ENCODE results near the gene OXNAD1. TPM values are rescaled to one million over a fixed set of nuclear protein-coding genes. Genes with fewer than 3 reads are reported as not detected.

The OXNAD1 gene
- total and polyA plus RNA-seq, 7 donors: 11.3 to 23.1 (median 14.4) TPM

- 89 to 90% methylated on average over 3 of the region's 3 CpGs for WGBS, 2 donors
Measured at GRCh38 chr3:16255326-16255725, 9.7 kb upstream of the OXNAD1 start.

DNA sequence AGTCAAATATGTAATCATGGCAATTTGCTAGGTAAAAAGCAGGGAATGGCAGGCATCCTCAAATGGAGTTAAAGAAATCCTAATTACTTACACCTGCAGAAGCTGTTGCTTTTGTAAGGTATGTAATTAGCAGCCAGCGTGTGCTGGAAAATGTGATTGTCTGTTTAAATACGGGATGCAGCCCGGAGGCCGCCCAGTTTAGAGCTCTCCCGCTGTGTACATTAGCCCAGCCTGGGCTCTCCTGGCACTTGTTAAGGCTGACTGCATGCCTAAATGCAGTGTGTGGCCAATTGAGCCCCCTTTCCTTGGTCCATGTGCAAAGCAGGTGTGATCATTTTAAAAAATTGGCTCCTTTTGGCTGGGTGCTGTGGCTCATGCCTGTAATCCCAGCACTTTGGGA, 9.3 kb upstream of the OXNAD1 start:
- Histone ChIP-seq H3K27ac (no peak overlapping the region), H3K4me3 (no peak overlapping the region), H3K27me3 (no peaks in the 10 kb centered on the region), H3K9me3 (no peaks in the 10 kb centered on the region), H3K36me3 (peaks cover 0 to 25% (median 6%) of the 10 kb centered on the region in 4 donors), H3K4me1 (peaks cover 0 to 6% (median 0%) of the 10 kb centered on the region in 4 donors)
- intact Hi-C loops (cut with DNase I): no loop called here
- no peak for TF ChIP-seq POLR2AphosphoS5 (IDR thresholded peaks at IDR 0.05)
- 90 to 92% methylated on average over 5 of the region's 5 CpGs for WGBS, 2 donors
- no peak for DNase-seq

More at GRCh38 chr3:16255326-16255725, 9.7 kb upstream of the OXNAD1 start:
- no peak for TF ChIP-seq EP300 (IDR thresholded peaks at IDR 0.05)
- TF ChIP-seq, protein P1, sequence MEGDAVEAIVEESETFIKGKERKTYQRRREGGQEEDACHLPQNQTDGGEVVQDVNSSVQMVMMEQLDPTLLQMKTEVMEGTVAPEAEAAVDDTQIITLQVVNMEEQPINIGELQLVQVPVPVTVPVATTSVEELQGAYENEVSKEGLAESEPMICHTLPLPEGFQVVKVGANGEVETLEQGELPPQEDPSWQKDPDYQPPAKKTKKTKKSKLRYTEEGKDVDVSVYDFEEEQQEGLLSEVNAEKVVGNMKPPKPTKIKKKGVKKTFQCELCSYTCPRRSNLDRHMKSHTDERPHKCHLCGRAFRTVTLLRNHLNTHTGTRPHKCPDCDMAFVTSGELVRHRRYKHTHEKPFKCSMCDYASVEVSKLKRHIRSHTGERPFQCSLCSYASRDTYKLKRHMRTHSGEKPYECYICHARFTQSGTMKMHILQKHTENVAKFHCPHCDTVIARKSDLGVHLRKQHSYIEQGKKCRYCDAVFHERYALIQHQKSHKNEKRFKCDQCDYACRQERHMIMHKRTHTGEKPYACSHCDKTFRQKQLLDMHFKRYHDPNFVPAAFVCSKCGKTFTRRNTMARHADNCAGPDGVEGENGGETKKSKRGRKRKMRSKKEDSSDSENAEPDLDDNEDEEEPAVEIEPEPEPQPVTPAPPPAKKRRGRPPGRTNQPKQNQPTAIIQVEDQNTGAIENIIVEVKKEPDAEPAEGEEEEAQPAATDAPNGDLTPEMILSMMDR (IDR thresholded peaks at IDR 0.05): no peak
- no peak for TF ChIP-seq POLR2A (IDR thresholded peaks at IDR 0.05)
- TF ChIP-seq POLR2AphosphoS5 (IDR thresholded peaks at IDR 0.05): no peak
- no peaks in the 10 kb centered on the region for H3K9me3 ChIP-seq
- no peak overlapping the region for H3K4me3 ChIP-seq
- peaks cover 0 to 21% (median 6%) of the 10 kb centered on the region in 4 donors for H3K36me3 ChIP-seq
- intact Hi-C loops (cut with DNase I): no loop called here
- H3K4me1 ChIP-seq: peaks cover 0 to 6% (median 0%) of the 10 kb centered on the region in 4 donors
- no peaks in the 10 kb centered on the region for H3K27me3 ChIP-seq
- H3K27ac ChIP-seq: no peak overlapping the region
- no peak for DNase-seq

DNA sequence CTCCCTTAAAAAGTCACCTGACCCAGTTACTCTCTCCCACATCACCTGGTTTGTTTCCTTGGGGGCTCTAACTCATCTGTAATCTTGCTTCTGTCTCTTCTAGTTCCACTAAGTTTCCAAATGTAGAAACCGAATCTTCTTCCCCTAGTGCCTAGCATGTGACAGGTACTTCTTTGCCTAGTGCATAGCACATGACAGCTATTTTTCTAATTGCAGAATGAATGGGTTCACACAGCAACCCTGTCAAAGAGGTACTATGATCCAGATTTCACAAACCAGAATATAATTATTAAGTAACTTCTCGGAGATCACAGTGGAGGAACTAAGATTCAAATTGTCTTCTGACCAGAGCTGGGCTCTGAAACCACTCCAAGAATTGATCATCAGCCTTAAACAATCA, 7.7 kb upstream of the OXNAD1 start:
- no peaks in the 10 kb centered on the region for H3K27me3 ChIP-seq
- no peak for TF ChIP-seq EP300 (IDR thresholded peaks at IDR 0.05)
- no peak for TF ChIP-seq POLR2AphosphoS5 (IDR thresholded peaks at IDR 0.05)
- TF ChIP-seq, protein P1 (IDR thresholded peaks at IDR 0.05): no peak
- TF ChIP-seq POLR2A (IDR thresholded peaks at IDR 0.05): no peak
- no peak overlapping the region for H3K27ac ChIP-seq
- H3K9me3 ChIP-seq: no peaks in the 10 kb centered on the region
- peaks cover 0 to 6% (median 0%) of the 10 kb centered on the region in 4 donors for H3K4me1 ChIP-seq
- peaks cover 0 to 32% (median 6%) of the 10 kb centered on the region in 4 donors for H3K36me3 ChIP-seq
- 87 to 90% methylated on average over 2 of the region's 2 CpGs for WGBS, 2 donors
- no peak overlapping the region for H3K4me3 ChIP-seq
- DNase-seq: no peak
- intact Hi-C loops (cut with DNase I): no loop called here

GRCh38 chr3:16258177-16258576, 6.8 kb upstream of the OXNAD1 start:
- Histone ChIP-seq H3K9me3 (no peaks in the 10 kb centered on the region), H3K27me3 (no peaks in the 10 kb centered on the region), H3K27ac (no peak overlapping the region), H3K4me3 (no peak overlapping the region), H3K36me3 (peaks cover 0 to 32% (median 6%) of the 10 kb centered on the region in 4 donors), H3K4me1 (peaks cover 0 to 12% (median 4%) of the 10 kb centered on the region in 4 donors)
- no peak for TF ChIP-seq EP300 (IDR thresholded peaks at IDR 0.05)
- intact Hi-C loops (cut with DNase I): no loop called here
- DNase-seq: no peak
- WGBS, 2 donors: 78 to 84% methylated on average over 5 of the region's 5 CpGs

GRCh38 chr3:16258866-16259265, 6.1 kb upstream of the OXNAD1 start:
- no peak for DNase-seq
- Histone ChIP-seq H3K4me3 (no peak overlapping the region), H3K36me3 (peaks cover 0 to 32% (median 6%) of the 10 kb centered on the region in 4 donors), H3K27me3 (no peaks in the 10 kb centered on the region), H3K9me3 (no peaks in the 10 kb centered on the region), H3K4me1 (peaks cover 0 to 19% (median 10%) of the 10 kb centered on the region in 4 donors), H3K27ac (no peak overlapping the region)
- 77 to 80% methylated on average over 1 of the region's 1 CpG for WGBS, 2 donors
- intact Hi-C loops (cut with DNase I): no loop called here
- no peak for TF ChIP-seq POLR2A (IDR thresholded peaks at IDR 0.05)
- TF ChIP-seq POLR2AphosphoS5 (IDR thresholded peaks at IDR 0.05): no peak
- TF ChIP-seq, protein P1 (IDR thresholded peaks at IDR 0.05): no peak
- TF ChIP-seq EP300 (IDR thresholded peaks at IDR 0.05): no peak

DNA sequence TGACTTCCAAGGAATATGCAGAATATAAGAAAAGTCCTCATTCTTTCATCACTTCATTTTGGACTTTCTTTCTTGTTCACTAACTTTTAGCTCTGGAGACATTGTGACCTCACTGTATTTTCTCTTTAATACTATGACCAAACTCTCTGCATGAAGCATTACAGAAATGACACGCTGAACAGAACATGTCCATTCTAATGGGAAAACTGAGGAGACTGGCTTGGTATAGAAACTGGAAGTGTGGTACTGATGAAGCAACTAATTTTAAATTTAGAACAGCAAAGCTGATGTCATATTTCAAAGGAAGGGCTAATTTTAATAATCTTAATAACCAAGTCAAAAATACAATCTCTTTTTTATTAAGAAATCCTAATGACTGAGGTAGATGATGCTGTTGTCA, 5.0 kb upstream of the OXNAD1 start:
- DNase-seq: no peak
- intact Hi-C loops (cut with DNase I): loop anchor here (10.0 kb wide), 1 partner anchor 655 kb away; the partner anchor contains the start of genes BTD and HACL1
- no peak for TF ChIP-seq POLR2AphosphoS5 (IDR thresholded peaks at IDR 0.05)
- TF ChIP-seq POLR2A (IDR thresholded peaks at IDR 0.05): no peak
- TF ChIP-seq EP300 (IDR thresholded peaks at IDR 0.05): no peak
- TF ChIP-seq, protein P1 (IDR thresholded peaks at IDR 0.05): no peak
- 89 to 90% methylated on average over 1 of the region's 1 CpG for WGBS, 2 donors
- no peaks in the 10 kb centered on the region for H3K27me3 ChIP-seq
- peaks cover 0 to 32% (median 6%) of the 10 kb centered on the region in 4 donors for H3K36me3 ChIP-seq
- no peaks in the 10 kb centered on the region for H3K9me3 ChIP-seq
- H3K4me3 ChIP-seq: no peak overlapping the region
- H3K4me1 ChIP-seq: peaks cover 0 to 23% (median 14%) of the 10 kb centered on the region in 4 donors
- H3K27ac ChIP-seq: no peak overlapping the region
